B cell (primary cell): ENCODE data around the gene AREL1. TPM values are rescaled to one million over a fixed set of nuclear protein-coding genes. Genes with fewer than 3 reads are reported as not detected.

Experiments
- ATAC-seq: fragments of 200-7000 bp; cut with Tn5 transposase; one replicate; pipeline ENCODE4 v1.10.0; 2021; ENCODE audit warnings: low read depth, mild to moderate bottlenecking, moderate number of reproducible peaks, moderate library complexity
- CTCF ChIA-PET: fragments of 350-600 bp; sonication (Branson Sonifier 250); formaldehyde crosslinking; loops from one replicate; lab custom pipeline; 2021; ENCODE audit warnings: antibody characterized with exemption, inconsistent platforms; lab: Charles Lee
- POLR2A ChIA-PET: fragments of 350-600 bp; sonication (Branson Sonifier 250); formaldehyde crosslinking; loops from one replicate; lab custom pipeline; 2021; ENCODE audit warnings: antibody characterized with exemption; lab: Charles Lee
- DNase-seq: peaks from one replicate; pipeline ENCODE4 v3.0.0; 2013
- H2AFZ ChIP-seq: 2 replicates; pipeline ENCODE4 v1.6.1; 2012; ENCODE audit warnings: mild to moderate bottlenecking, low read depth, low read length; ENCODE audit not compliant: insufficient read depth, poor library complexity, severe bottlenecking
- H3K27ac ChIP-seq, 2 donors: 1 replicate in 1 of 2; 2 replicates in 1 of 2; pipeline ENCODE4 v1.5.1; 2012 to 2013; ENCODE audit warnings: low read length in 2 of 2, mild to moderate bottlenecking in 2 of 2, moderate library complexity in 1 of 2
- H3K27me3 ChIP-seq, 4 experiments: fragments of 200-600 bp in 1 of 4; sonication (generic) in 1 of 4; replicated peaks in 1 of 4; 1 replicate in 2 of 4; 2 replicates in 2 of 4; pipeline versions ENCODE4 v1.6.1 to v1.7.0; 2013 to 2016; ENCODE audit warnings: low read length in 3 of 4, mild to moderate bottlenecking in 2 of 4, mixed read lengths in 1 of 4, moderate library complexity in 1 of 4; ENCODE audit not compliant: insufficient read depth in 4 of 4, control insufficient read depth in 3 of 4; ENCODE audit errors: control extremely low read depth in 1 of 4
- H3K36me3 ChIP-seq, 2 experiments: replicated peaks in 1 of 2; 1 replicate in 1 of 2; 2 replicates in 1 of 2; pipeline versions ENCODE4 v1.6.1 to v1.7.1; 2013; ENCODE audit warnings: low read length in 1 of 2; ENCODE audit not compliant: insufficient read depth in 2 of 2, control insufficient read depth in 1 of 2; ENCODE audit errors: control extremely low read depth in 1 of 2, extremely low read depth in 1 of 2
- H3K4me1 ChIP-seq, 2 donors: fragments of 200-600 bp in 1 of 2; sonication (generic) in 1 of 2; 1 replicate in 1 of 2; 2 replicates in 1 of 2; pipeline versions ENCODE4 v1.5.1 to v1.6.1; 2013 to 2017; ENCODE audit warnings: low read length in 2 of 2; ENCODE audit not compliant: control insufficient read depth in 2 of 2, insufficient read depth in 2 of 2
- H3K4me2 ChIP-seq: replicated peaks from 2 replicates; pipeline ENCODE3; 2012; ENCODE audit warnings: mild to moderate bottlenecking, low read depth, low read length; ENCODE audit not compliant: poor library complexity, severe bottlenecking
- H3K4me3 ChIP-seq, 5 experiments: fragments of 200-600 bp in 1 of 5; sonication (generic) in 1 of 5; 1 replicate in 3 of 5; 2 replicates in 2 of 5; pipeline versions ENCODE4 v1.5.1 to v1.7.0; 2011 to 2016; ENCODE audit warnings: low read length in 4 of 5, mild to moderate bottlenecking in 4 of 5, low read depth in 2 of 5, control low read depth in 1 of 5, moderate library complexity in 1 of 5; ENCODE audit not compliant: insufficient read depth in 1 of 5; ENCODE audit errors: control extremely low read depth in 1 of 5, extremely low read depth in 1 of 5
- H3K79me2 ChIP-seq: fragments of 200-600 bp; sonication (generic); one replicate; pipeline ENCODE4 v1.6.0; 2016; ENCODE audit warnings: low read length; ENCODE audit not compliant: control insufficient read depth, insufficient read depth
- H3K9ac ChIP-seq: fragments of 200-600 bp; sonication (generic); 2 replicates; pipeline ENCODE4 v1.6.1; 2017; ENCODE audit warnings: mild to moderate bottlenecking, low read length, moderate library complexity
- H3K9me3 ChIP-seq, 3 donors: one replicate each; pipeline versions ENCODE4 v1.6.1 to v1.7.1; 2013; ENCODE audit warnings: low read length in 2 of 3; ENCODE audit not compliant: control insufficient read depth in 2 of 3, insufficient read depth in 1 of 3; ENCODE audit errors: control extremely low read depth in 1 of 3
- H4K20me1 ChIP-seq: 2 replicates; pipeline ENCODE4 v1.6.0; 2012; ENCODE audit warnings: mild to moderate bottlenecking, low read length; ENCODE audit not compliant: insufficient read depth, control insufficient read depth, poor library complexity, severe bottlenecking
- H3K27ac Mint-ChIP-seq: one replicate; pipeline ENCODE4 v1.8.0; 2021; ENCODE audit warnings: mixed read lengths
- H3K27me3 Mint-ChIP-seq: one replicate; pipeline ENCODE4 v1.8.0; 2021; ENCODE audit warnings: mixed read lengths
- H3K4me1 Mint-ChIP-seq: one replicate; pipeline ENCODE4 v1.8.0; 2021; ENCODE audit warnings: mixed read lengths
- H3K4me3 Mint-ChIP-seq: one replicate; pipeline ENCODE4 v1.8.0; 2021; ENCODE audit warnings: mixed read lengths
- H3K9me3 Mint-ChIP-seq: one replicate; pipeline ENCODE4 v1.8.0; 2022; ENCODE audit warnings: mixed read lengths; ENCODE audit not compliant: insufficient read depth
- CTCF ChIP-seq: fragments of 200-600 bp; IDR thresholded peaks from one replicate; pipeline ENCODE4 v1.8.0; 2022; ENCODE audit warnings: antibody characterized with exemption, mild to moderate bottlenecking
- EZH2 ChIP-seq: IDR thresholded peaks from 2 replicates; pipeline ENCODE4 v1.6.1; 2012; ENCODE audit warnings: borderline replicate concordance, low read depth, mild to moderate bottlenecking, moderate library complexity, low read length; ENCODE audit not compliant: insufficient read depth, poor library complexity, severe bottlenecking
- WGBS: methylation state at CpG from one replicate; pipeline ENCODE4 v1.1.5; 2013; ENCODE audit warnings: missing lambda C conversion rate; ENCODE audit not compliant: insufficient coverage; 5-methylcytosine and 5-hydroxymethylcytosine counted together
- intact Hi-C: fragments of 100-400 bp; cut with micrococcal nuclease; formaldehyde crosslinking; loops from one replicate; pipeline ENCODE4 v1.10.0; 2022
- polyA plus RNA-seq: library from polyadenylated mRNA; depleted of rRNA; stranded (reverse); fragments of >200 nt; gene quantifications from 2 replicates; pipeline ENCODE4 v1.2.3, GENCODE V29; 2012
- total RNA-seq, 2 donors: library from RNA; stranded (reverse); fragments of 120-200 nt in 1 of 2; gene quantifications; 1 replicate in 1 of 2; 2 replicates in 1 of 2; pipeline versions ENCODE4 v1.2.3 to v1.2.4, GENCODE V29; 2013 to 2022

The AREL1 gene
- total and polyA plus RNA-seq, 2 donors (not counting 1 experiment from before 2014, with no cell fraction given), result 19.2 to 39.4 TPM

GRCh38 chr14:74618078-74618952, 94.6 kb downstream of the AREL1 start:
- Histone ChIP-seq H3K27ac (peak overlapping the region; percentile 77 to 79), H3K9ac (peak overlapping the region; percentile 62), H3K79me2 (no peaks in the 10 kb centered on the region), H3K27me3 (peaks cover 0 to 6% (median 0%) of the 10 kb centered on the region in 4 experiments), H3K4me2 (peak overlapping the region; percentile 89), H3K4me3 (peak overlapping the region in 4 of 5 experiments; percentile 34 to 64 (median 44)), H3K9me3 (no peaks in the 10 kb centered on the region), H3K4me1 (peaks cover 36 to 39% of the 10 kb centered on the region in 2 donors), H3K36me3 (no peaks in the 10 kb centered on the region), H2AFZ (peak overlapping the region; percentile 63), H4K20me1 (no peaks in the 10 kb centered on the region)
- ChIA-PET POLR2A (interaction anchor here (1.1 kb wide), 1 partner anchor 28 kb away, joined by 3 read pairs; no protein-coding TSS in a partner anchor), CTCF (interaction anchor here (0.7 to 3.0 kb wide), 6 partner anchors 9 to 126 kb away, joined by 3 to 25 read pairs (median 3); no protein-coding TSS in a partner anchor)
- 17% methylated on average over 4 of the region's 10 CpGs for WGBS
- H3K9me3 Mint-ChIP-seq, result no peaks in the 10 kb centered on the region
- peaks cover 13% of the 10 kb centered on the region for H3K27me3 Mint-ChIP-seq
- peak; percentile 74 for ATAC-seq
- intact Hi-C loops, result loop anchor here (1.0 to 10.0 kb wide), 3 partner anchors 125 to 446 kb away; partner anchors contain the start of genes ACYP1, ISCA2, NPC2 and ZC2HC1C
- peak; percentile 82 for DNase-seq
- H3K4me3 Mint-ChIP-seq, result peak overlapping the region; percentile 73
- H3K4me1 Mint-ChIP-seq, result peaks cover 55% of the 10 kb centered on the region
- TF ChIP-seq CTCF (no peak), EZH2 (no peak)
- peak overlapping the region; percentile 76 for H3K27ac Mint-ChIP-seq
